Measurements from ENCODE around the gene MTHFD1L. TPM values are rescaled to one million over a fixed set of nuclear protein-coding genes. Genes with fewer than 3 reads are reported as not detected.

The MTHFD1L gene
- total RNA-seq, 2 donors from 2014 or later = 3.1 to 18.7 TPM

DNA sequence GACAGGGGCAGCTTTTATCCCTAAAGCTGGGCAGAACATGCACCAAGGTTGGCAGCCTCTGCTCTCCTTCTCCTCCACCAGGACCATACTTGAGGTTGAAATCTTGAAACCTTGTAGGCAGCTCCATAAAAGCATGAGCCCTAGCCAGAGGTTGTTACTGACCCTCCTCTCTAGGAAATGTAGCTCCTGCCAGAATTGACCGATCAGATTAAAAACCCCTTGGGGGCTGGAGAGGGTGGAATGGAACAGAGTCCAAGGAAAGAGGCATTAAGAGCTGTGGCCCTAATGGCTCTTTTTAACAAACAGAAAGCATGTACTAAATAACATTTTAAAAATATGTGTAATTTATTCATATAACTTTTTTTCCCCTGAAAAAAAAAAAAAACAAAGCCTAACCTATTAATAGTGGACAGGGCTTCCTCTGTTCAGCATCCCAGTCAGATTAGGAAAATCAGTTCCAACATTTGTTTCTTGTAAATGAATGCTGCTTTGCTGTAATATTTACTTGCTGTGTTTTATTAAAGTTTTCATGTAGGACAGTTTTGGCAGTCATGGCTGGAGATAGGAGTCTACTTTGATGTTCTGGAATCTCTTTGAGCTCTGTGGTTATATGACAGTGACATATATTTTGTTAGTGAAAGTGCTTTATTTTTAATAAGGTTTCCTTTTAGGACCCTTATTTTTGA lies 41.3 kb downstream of the MTHFD1L start:
- Histone ChIP-seq H3K27me3 (replicated peaks; ENCODE audit: insufficient read depth) (no peaks in the 10 kb centered on the region), H3K4me3 (no peak overlapping the region), H3K9me3 (no peaks in the 10 kb centered on the region), H3K27ac (no peak overlapping the region), H3K36me3 (no peaks in the 10 kb centered on the region), H3K4me1 (replicated peaks) (no peaks in the 10 kb centered on the region)
- intact Hi-C loops (cut with DNase I) = no loop called here
- TF ChIP-seq, protein P1, sequence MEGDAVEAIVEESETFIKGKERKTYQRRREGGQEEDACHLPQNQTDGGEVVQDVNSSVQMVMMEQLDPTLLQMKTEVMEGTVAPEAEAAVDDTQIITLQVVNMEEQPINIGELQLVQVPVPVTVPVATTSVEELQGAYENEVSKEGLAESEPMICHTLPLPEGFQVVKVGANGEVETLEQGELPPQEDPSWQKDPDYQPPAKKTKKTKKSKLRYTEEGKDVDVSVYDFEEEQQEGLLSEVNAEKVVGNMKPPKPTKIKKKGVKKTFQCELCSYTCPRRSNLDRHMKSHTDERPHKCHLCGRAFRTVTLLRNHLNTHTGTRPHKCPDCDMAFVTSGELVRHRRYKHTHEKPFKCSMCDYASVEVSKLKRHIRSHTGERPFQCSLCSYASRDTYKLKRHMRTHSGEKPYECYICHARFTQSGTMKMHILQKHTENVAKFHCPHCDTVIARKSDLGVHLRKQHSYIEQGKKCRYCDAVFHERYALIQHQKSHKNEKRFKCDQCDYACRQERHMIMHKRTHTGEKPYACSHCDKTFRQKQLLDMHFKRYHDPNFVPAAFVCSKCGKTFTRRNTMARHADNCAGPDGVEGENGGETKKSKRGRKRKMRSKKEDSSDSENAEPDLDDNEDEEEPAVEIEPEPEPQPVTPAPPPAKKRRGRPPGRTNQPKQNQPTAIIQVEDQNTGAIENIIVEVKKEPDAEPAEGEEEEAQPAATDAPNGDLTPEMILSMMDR (IDR thresholded peaks at IDR 0.05) = no peak
- TF ChIP-seq POLR2AphosphoS5 (IDR thresholded peaks at IDR 0.05) (no peak), POLR2A (IDR thresholded peaks at IDR 0.05) (no peak)
- WGBS = 45% methylated on average over 1 of the region's 1 CpG
- DNase-seq (ENCODE audit: low spot score) = no peak

GRCh38 chr6:150907383-150907782 lies 41.9 kb downstream of the MTHFD1L start:
- WGBS = 83% methylated on average over 8 of the region's 8 CpGs
- DNase-seq (ENCODE audit: low spot score) = no peak
- no peak for TF ChIP-seq POLR2A (IDR thresholded peaks at IDR 0.05)
- TF ChIP-seq POLR2AphosphoS5 (IDR thresholded peaks at IDR 0.05) = no peak
- TF ChIP-seq, protein P1 (IDR thresholded peaks at IDR 0.05) = no peak
- no peak overlapping the region for H3K4me3 ChIP-seq
- H3K36me3 ChIP-seq = no peaks in the 10 kb centered on the region
- intact Hi-C loops (cut with DNase I) = no loop called here
- H3K9me3 ChIP-seq = no peaks in the 10 kb centered on the region
- no peak overlapping the region for H3K27ac ChIP-seq
- H3K27me3 ChIP-seq (replicated peaks; ENCODE audit: insufficient read depth) = no peaks in the 10 kb centered on the region
- H3K4me1 ChIP-seq (replicated peaks) = no peaks in the 10 kb centered on the region

- no peaks in the 10 kb centered on the region for H3K36me3 ChIP-seq
- H3K4me3 ChIP-seq = no peak overlapping the region
- 16% methylated on average over 2 of the region's 2 CpGs for WGBS
- TF ChIP-seq, protein P1 (IDR thresholded peaks at IDR 0.05) = no peak
- no peak for TF ChIP-seq POLR2AphosphoS5 (IDR thresholded peaks at IDR 0.05)
- TF ChIP-seq POLR2A (IDR thresholded peaks at IDR 0.05) = no peak
- intact Hi-C loops (cut with DNase I) = no loop called here
- no peak overlapping the region for H3K27ac ChIP-seq
- H3K27me3 ChIP-seq (replicated peaks; ENCODE audit: insufficient read depth) = no peaks in the 10 kb centered on the region
- H3K4me1 ChIP-seq (replicated peaks) = no peaks in the 10 kb centered on the region
- no peak for DNase-seq (ENCODE audit: low spot score)
- H3K9me3 ChIP-seq = no peaks in the 10 kb centered on the region
Measured at GRCh38 chr6:150908901-150909300, 43.4 kb downstream of the MTHFD1L start.

DNA sequence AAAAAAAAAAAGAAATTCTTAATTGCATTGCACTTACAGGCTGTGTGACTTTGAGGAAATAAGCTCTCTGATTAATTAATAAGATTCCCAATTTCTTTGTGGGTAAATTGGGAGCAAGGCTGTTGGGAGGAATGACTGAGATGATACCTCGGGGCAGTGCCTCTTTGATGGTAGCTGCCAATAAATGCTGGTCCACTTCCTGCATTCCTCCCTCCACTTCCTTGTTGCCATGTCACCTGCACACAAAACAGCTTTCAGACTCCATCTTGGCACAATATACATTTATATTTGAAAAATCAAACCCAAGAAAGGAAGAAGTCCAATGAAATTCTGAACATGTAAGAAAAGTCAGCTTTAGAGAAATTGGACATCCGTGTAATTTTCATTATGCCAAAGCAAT lies 45.1 kb downstream of the MTHFD1L start:
- Histone ChIP-seq H3K27ac (no peak overlapping the region), H3K4me3 (no peak overlapping the region), H3K36me3 (no peaks in the 10 kb centered on the region), H3K4me1 (replicated peaks) (no peaks in the 10 kb centered on the region), H3K9me3 (no peaks in the 10 kb centered on the region), H3K27me3 (replicated peaks; ENCODE audit: insufficient read depth) (no peaks in the 10 kb centered on the region)
- no peak for DNase-seq (ENCODE audit: low spot score)
- 74% methylated on average over 2 of the region's 2 CpGs for WGBS
- TF ChIP-seq POLR2AphosphoS5 (IDR thresholded peaks at IDR 0.05) = no peak
- TF ChIP-seq, protein P1 (IDR thresholded peaks at IDR 0.05) = no peak
- TF ChIP-seq POLR2A (IDR thresholded peaks at IDR 0.05) = no peak
- intact Hi-C loops (cut with DNase I) = no loop called here

GRCh38 chr6:150914372-150914771 lies 48.9 kb downstream of the MTHFD1L start:
- WGBS = 96% methylated on average over 6 of the region's 6 CpGs
- intact Hi-C loops (cut with DNase I) = no loop called here

More at GRCh38 chr6:150914372-150914771, 48.9 kb downstream of the MTHFD1L start:
- DNase-seq (ENCODE audit: low spot score) = no peak
- no peak for TF ChIP-seq POLR2A (IDR thresholded peaks at IDR 0.05)
- no peak for TF ChIP-seq POLR2AphosphoS5 (IDR thresholded peaks at IDR 0.05)
- TF ChIP-seq, protein P1 (IDR thresholded peaks at IDR 0.05) = no peak
- no peak overlapping the region for H3K27ac ChIP-seq
- H3K27me3 ChIP-seq (replicated peaks; ENCODE audit: insufficient read depth) = no peaks in the 10 kb centered on the region
- no peaks in the 10 kb centered on the region for H3K4me1 ChIP-seq (replicated peaks)
- H3K9me3 ChIP-seq = no peaks in the 10 kb centered on the region
- H3K36me3 ChIP-seq = no peaks in the 10 kb centered on the region
- H3K4me3 ChIP-seq = no peak overlapping the region
